Subcutaneous abdominal adipose tissue (tissue), 5 donors: ENCODE data around the gene TLR6.

ENCODE experiments used
- H3K27ac ChIP-seq: one replicate; pipeline ENCODE4 v1.7.0; 2013; ENCODE audit warnings: low read depth, mild to moderate bottlenecking, inconsistent platforms, low read length, moderate library complexity
- H3K27me3 ChIP-seq, 5 donors: one replicate each; pipeline ENCODE4 v1.7.0; 2013; ENCODE audit warnings: low read length in 5 of 5, inconsistent platforms in 1 of 5; ENCODE audit not compliant: control insufficient read depth in 5 of 5, insufficient read depth in 4 of 5
- H3K36me3 ChIP-seq, 5 donors: one replicate each; pipeline ENCODE4 v1.7.0; 2013; ENCODE audit warnings: low read length in 5 of 5; ENCODE audit not compliant: control insufficient read depth in 5 of 5, insufficient read depth in 5 of 5
- H3K4me1 ChIP-seq, 5 donors: one replicate each; pipeline ENCODE4 v1.7.0; 2013; ENCODE audit warnings: low read length in 5 of 5, mild to moderate bottlenecking in 3 of 5, moderate library complexity in 1 of 5; ENCODE audit not compliant: control insufficient read depth in 5 of 5, insufficient read depth in 5 of 5
- H3K4me3 ChIP-seq, 5 donors: one replicate each; pipeline ENCODE4 v1.7.0; 2013; ENCODE audit warnings: low read length in 5 of 5, low read depth in 1 of 5
- H3K9ac ChIP-seq, 5 donors: one replicate each; pipeline ENCODE4 v1.7.0; 2013; ENCODE audit warnings: low read length in 5 of 5, mild to moderate bottlenecking in 4 of 5, moderate library complexity in 3 of 5
- H3K9me3 ChIP-seq, 5 donors: one replicate each; pipeline ENCODE4 v1.7.0; 2013; ENCODE audit warnings: low read length in 5 of 5; ENCODE audit not compliant: control insufficient read depth in 5 of 5
- donor health status: healthy.
- donor health status: healthy.
- donor health status: healthy.
- donor health status: healthy.
- donor health status: healthy.

The TLR6 gene

GRCh38 chr4:38891051-38891983 is 34.7 kb upstream of the TLR6 start:
- H3K27ac ChIP-seq = no peak overlapping the region

GRCh38 chr4:38889143-38889542 is 32.5 kb upstream of the TLR6 start:
- H3K27me3 ChIP-seq = no peaks in the 10 kb centered on the region
- no peak overlapping the region for H3K4me3 ChIP-seq
- no peak overlapping the region for H3K9ac ChIP-seq
- H3K4me1 ChIP-seq = peaks cover 0 to 5% (median 4%) of the 10 kb centered on the region in 5 donors
- H3K9me3 ChIP-seq = no peaks in the 10 kb centered on the region
- peak overlapping the region; percentile 25 for H3K27ac ChIP-seq
- H3K36me3 ChIP-seq = peaks cover 13 to 27% (median 15%) of the 10 kb centered on the region in 5 donors

More at GRCh38 chr4:38891051-38891983, 34.7 kb upstream of the TLR6 start:
- Histone ChIP-seq H3K27me3 (no peaks in the 10 kb centered on the region), H3K36me3 (peaks cover 20 to 38% (median 33%) of the 10 kb centered on the region in 5 donors), H3K4me1 (peaks cover 0 to 5% (median 4%) of the 10 kb centered on the region in 5 donors), H3K9me3 (no peaks in the 10 kb centered on the region), H3K9ac (no peak overlapping the region), H3K4me3 (no peak overlapping the region)

GRCh38 chr4:38884254-38884653 is 27.6 kb upstream of the TLR6 start:
- Histone ChIP-seq H3K27me3 (no peaks in the 10 kb centered on the region), H3K9me3 (no peaks in the 10 kb centered on the region), H3K36me3 (peaks cover 5 to 29% (median 24%) of the 10 kb centered on the region in 5 donors), H3K9ac (no peak overlapping the region), H3K4me3 (no peak overlapping the region), H3K4me1 (peaks cover 0 to 2% (median 0%) of the 10 kb centered on the region in 5 donors), H3K27ac (no peak overlapping the region)

- H3K27ac ChIP-seq = no peak overlapping the region
- no peak overlapping the region for H3K4me3 ChIP-seq
- H3K9ac ChIP-seq = no peak overlapping the region
- no peaks in the 10 kb centered on the region for H3K27me3 ChIP-seq
- H3K9me3 ChIP-seq = no peaks in the 10 kb centered on the region
- peaks cover 11 to 42% (median 34%) of the 10 kb centered on the region in 5 donors for H3K36me3 ChIP-seq
- peaks cover 0 to 15% (median 8%) of the 10 kb centered on the region in 5 donors for H3K4me1 ChIP-seq
Observed at GRCh38 chr4:38876636-38877035, 20.0 kb upstream of the TLR6 start.

GRCh38 chr4:38873290-38873944 is 16.8 kb upstream of the TLR6 start:
- H3K4me3 ChIP-seq = no peak overlapping the region
- H3K36me3 ChIP-seq = peaks cover 8 to 24% (median 16%) of the 10 kb centered on the region in 5 donors
- no peaks in the 10 kb centered on the region for H3K27me3 ChIP-seq
- no peak overlapping the region for H3K9ac ChIP-seq
- H3K27ac ChIP-seq = peak overlapping the region; percentile 12
- peaks cover 0 to 34% (median 29%) of the 10 kb centered on the region in 5 donors for H3K4me1 ChIP-seq
- H3K9me3 ChIP-seq = no peaks in the 10 kb centered on the region

- no peak overlapping the region for H3K9ac ChIP-seq
- no peak overlapping the region for H3K4me3 ChIP-seq
- H3K27ac ChIP-seq = peak overlapping the region; percentile 12
- no peaks in the 10 kb centered on the region for H3K9me3 ChIP-seq
- H3K4me1 ChIP-seq = peaks cover 0 to 39% (median 35%) of the 10 kb centered on the region in 5 donors
- no peaks in the 10 kb centered on the region for H3K27me3 ChIP-seq
- H3K36me3 ChIP-seq = peaks cover 8 to 17% (median 10%) of the 10 kb centered on the region in 5 donors
Observed at GRCh38 chr4:38872620-38873019, 16.0 kb upstream of the TLR6 start.

GRCh38 chr4:38871593-38871992 is 15.0 kb upstream of the TLR6 start:
- H3K27me3 ChIP-seq = no peaks in the 10 kb centered on the region
- H3K4me3 ChIP-seq = no peak overlapping the region
- H3K36me3 ChIP-seq = peaks cover 6 to 11% (median 9%) of the 10 kb centered on the region in 5 donors
- no peaks in the 10 kb centered on the region for H3K9me3 ChIP-seq
- H3K27ac ChIP-seq = no peak overlapping the region
- peaks cover 2 to 41% (median 39%) of the 10 kb centered on the region in 5 donors for H3K4me1 ChIP-seq
- H3K9ac ChIP-seq = no peak overlapping the region

- peaks cover 2 to 41% (median 39%) of the 10 kb centered on the region in 5 donors for H3K4me1 ChIP-seq
Observed at GRCh38 chr4:38870098-38870808, 13.6 kb upstream of the TLR6 start.

GRCh38 chr4:38869511-38869910 is 12.9 kb upstream of the TLR6 start:
- H3K4me1 ChIP-seq = peaks cover 2 to 41% (median 39%) of the 10 kb centered on the region in 5 donors
- peaks cover 5 to 10% (median 9%) of the 10 kb centered on the region in 5 donors for H3K36me3 ChIP-seq
- no peaks in the 10 kb centered on the region for H3K9me3 ChIP-seq
- peak overlapping the region in 2 of 5 donors; percentile 81 to 96 for H3K9ac ChIP-seq
- no peaks in the 10 kb centered on the region for H3K27me3 ChIP-seq
- H3K27ac ChIP-seq = peak overlapping the region; percentile 95
- H3K4me3 ChIP-seq = peak overlapping the region in 3 of 5 donors; percentile 2 to 77 (median 8)

More at GRCh38 chr4:38870098-38870808, 13.6 kb upstream of the TLR6 start:
- no peaks in the 10 kb centered on the region for H3K9me3 ChIP-seq
- H3K4me3 ChIP-seq = no peak overlapping the region
- no peak overlapping the region for H3K9ac ChIP-seq
- H3K27me3 ChIP-seq = no peaks in the 10 kb centered on the region
- peaks cover 5 to 10% (median 9%) of the 10 kb centered on the region in 5 donors for H3K36me3 ChIP-seq
- H3K27ac ChIP-seq = no peak overlapping the region
